OCI-LY1 (cell line): ENCODE measurements around the gene PLPP6.

ENCODE experiments used
- H2AFZ ChIP-seq: fragments of 200-600 bp; sonication (generic), shearing (Covaris generic); 2 replicates; pipeline ENCODE4 v1.6.0; 2014; ENCODE audit warnings: antibody characterized with exemption, mild to moderate bottlenecking, low read length
- H3F3A ChIP-seq: fragments of 200-600 bp; sonication (generic), shearing (Covaris generic); 2 replicates; pipeline ENCODE4 v1.6.0; 2014; ENCODE audit warnings: mild to moderate bottlenecking, antibody characterized with exemption, low read length, moderate library complexity; ENCODE audit not compliant: insufficient read depth
- H3K27ac ChIP-seq: fragments of 200-600 bp; sonication (generic); 2 replicates; pipeline ENCODE4 v1.5.1; 2014; ENCODE audit warnings: low read length, mixed run types, mild to moderate bottlenecking, low read depth; ENCODE audit not compliant: poor library complexity, severe bottlenecking
- H3K27me3 ChIP-seq: fragments of 200-600 bp; sonication (generic); 2 replicates; pipeline ENCODE4 v1.6.0; 2014; ENCODE audit warnings: antibody characterized with exemption, mild to moderate bottlenecking, low read length, moderate library complexity; ENCODE audit not compliant: insufficient read depth
- H3K36me3 ChIP-seq: fragments of 200-600 bp; sonication (generic); 2 replicates; pipeline ENCODE4 v1.6.1; 2014; ENCODE audit warnings: mild to moderate bottlenecking, antibody characterized with exemption, low read length, moderate library complexity, mixed read lengths; ENCODE audit not compliant: insufficient read depth
- H3K4me1 ChIP-seq: fragments of 200-600 bp; sonication (generic); 2 replicates; pipeline ENCODE4 v1.5.1; 2014; ENCODE audit warnings: mild to moderate bottlenecking, low read length, moderate library complexity; ENCODE audit not compliant: insufficient read depth, severe bottlenecking
- H3K4me2 ChIP-seq: fragments of 200-600 bp; sonication (generic), shearing (Covaris generic); 2 replicates; pipeline ENCODE4 v1.6.1; 2014; ENCODE audit warnings: low read length
- H3K4me3 ChIP-seq: fragments of 200-600 bp; sonication (generic); 2 replicates; pipeline ENCODE4 v1.5.1; 2014; ENCODE audit warnings: low read length, low read depth, mild to moderate bottlenecking, mixed read lengths; ENCODE audit not compliant: poor library complexity, severe bottlenecking
- H3K79me2 ChIP-seq: fragments of 200-600 bp; shearing (Covaris generic); 2 replicates; pipeline ENCODE4 v1.6.1; 2016; ENCODE audit warnings: mixed run types, low read length, mixed read lengths; ENCODE audit not compliant: insufficient read depth
- H3K9ac ChIP-seq: fragments of 200-600 bp; sonication (generic), shearing (Covaris generic); 2 replicates; pipeline ENCODE4 v1.6.1; 2014; ENCODE audit warnings: mild to moderate bottlenecking, low read length, mixed read lengths
- H3K9me2 ChIP-seq: fragments of 200-600 bp; sonication (generic), shearing (Covaris generic); 2 replicates; pipeline ENCODE4 v1.6.1; 2014; ENCODE audit warnings: low read depth, mild to moderate bottlenecking, low read length, mixed read lengths
- H3K9me3 ChIP-seq: fragments of 200-600 bp; shearing (Covaris generic); 2 replicates; pipeline ENCODE4 v1.6.1; 2014; ENCODE audit warnings: low read length, mixed read lengths
- H4K20me1 ChIP-seq: fragments of 200-600 bp; sonication (generic), shearing (Covaris generic); 2 replicates; pipeline ENCODE4 v1.6.0; 2016; ENCODE audit warnings: mild to moderate bottlenecking, low read length; ENCODE audit not compliant: insufficient read depth
- CTCF ChIP-seq: fragments of 200-600 bp; sonication (generic), shearing (Covaris generic); IDR thresholded peaks from 2 replicates; pipeline ENCODE4 v1.5.1; 2017; ENCODE audit warnings: mild to moderate bottlenecking, antibody characterized with exemption, low read length, moderate library complexity, mixed read lengths
- EZH2 ChIP-seq: fragments of 200-600 bp; sonication (generic), shearing (Covaris generic); IDR thresholded peaks from 2 replicates; pipeline ENCODE4 v1.8.0; 2017; ENCODE audit warnings: borderline replicate concordance, mixed run types, mild to moderate bottlenecking, antibody characterized with exemption, low read length, moderate library complexity, mixed read lengths

PLPP6 gene

GRCh38 chr9:4615778-4616177, 46.3 kb upstream of the PLPP6 start:
- Histone ChIP-seq H3K9ac (no peak overlapping the region), H3K4me1 (no peaks in the 10 kb centered on the region), H2AFZ (no peak overlapping the region), H3K27me3 (no peaks in the 10 kb centered on the region), H3F3A (no peaks in the 10 kb centered on the region), H4K20me1 (no peaks in the 10 kb centered on the region), H3K4me2 (no peak overlapping the region), H3K79me2 (no peaks in the 10 kb centered on the region), H3K9me3 (no peaks in the 10 kb centered on the region), H3K27ac (no peak overlapping the region), H3K4me3 (no peak overlapping the region), H3K36me3 (no peaks in the 10 kb centered on the region), H3K9me2 (no peaks in the 10 kb centered on the region)
- TF ChIP-seq CTCF (no peak), EZH2 (no peak)

GRCh38 chr9:4617752-4618151, 44.3 kb upstream of the PLPP6 start:
- no peaks in the 10 kb centered on the region for H3K36me3 ChIP-seq
- no peak overlapping the region for H3K27ac ChIP-seq
- H2AFZ ChIP-seq: no peak overlapping the region
- no peaks in the 10 kb centered on the region for H3K9me2 ChIP-seq
- H4K20me1 ChIP-seq: no peaks in the 10 kb centered on the region
- no peak overlapping the region for H3K4me2 ChIP-seq
- TF ChIP-seq EZH2 (no peak), CTCF (no peak)
- H3K79me2 ChIP-seq: no peaks in the 10 kb centered on the region
- no peak overlapping the region for H3K4me3 ChIP-seq
- H3K27me3 ChIP-seq: no peaks in the 10 kb centered on the region
- H3F3A ChIP-seq: no peaks in the 10 kb centered on the region
- H3K9me3 ChIP-seq: no peaks in the 10 kb centered on the region
- no peak overlapping the region for H3K9ac ChIP-seq
- H3K4me1 ChIP-seq: no peaks in the 10 kb centered on the region

- Histone ChIP-seq H3F3A (no peaks in the 10 kb centered on the region), H3K27ac (no peak overlapping the region)
These were observed 43.4 kb upstream of the PLPP6 start for GRCh38 chr9:4618700-4619099.

More at GRCh38 chr9:4618700-4619099, 43.4 kb upstream of the PLPP6 start:
- TF ChIP-seq CTCF (no peak), EZH2 (no peak)
- Histone ChIP-seq H3K9me3 (no peaks in the 10 kb centered on the region), H3K9me2 (no peaks in the 10 kb centered on the region), H3K4me2 (no peak overlapping the region), H3K4me1 (no peaks in the 10 kb centered on the region), H3K27me3 (no peaks in the 10 kb centered on the region), H3K79me2 (no peaks in the 10 kb centered on the region), H2AFZ (no peak overlapping the region), H3K4me3 (no peak overlapping the region), H4K20me1 (no peaks in the 10 kb centered on the region), H3K36me3 (no peaks in the 10 kb centered on the region), H3K9ac (no peak overlapping the region)
